RWPE1 (cell line): ENCODE measurements around the gene CASP2.

Experiments
- CTCF ChIA-PET: fragments of 350-600 bp; sonication (Branson Sonifier 250); formaldehyde crosslinking; extraction: SDS; loops from one replicate; lab custom pipeline; 2021; lab: Yijun Ruan, JAX
- POLR2A ChIA-PET: fragments of 400-600 bp; formaldehyde crosslinking; extraction: SDS; loops from one replicate; lab custom pipeline; 2020; ENCODE audit warnings: antibody characterized with exemption; ENCODE audit not compliant: low non-redundant PET; lab: Yijun Ruan, JAX
- DNase-seq: peaks from one replicate; pipeline ENCODE4 v3.0.0; 2012; ENCODE audit warnings: low spot score
- H3K27ac ChIP-seq: fragments of 450-650 bp; 2 replicates; pipeline ENCODE4 v1.5.1; 2017
- CTCF ChIP-seq: fragments of 450-650 bp; conservative IDR thresholded peaks from 2 replicates; pipeline ENCODE4 v1.5.1; 2017; ENCODE audit warnings: low read depth, mild to moderate bottlenecking

The CASP2 gene

GRCh38 chr7:143305423-143306070 lies 17.4 kb downstream of the CASP2 start:
- H3K27ac ChIP-seq, result no peak overlapping the region
- peak; percentile 80 for TF ChIP-seq CTCF
- POLR2A ChIA-PET, result no interaction called here
- no peak for DNase-seq
- CTCF ChIA-PET, result interaction anchor here (0.6 to 0.9 kb wide), 2 partner anchors 13 to 65 kb away, joined by 3 to 4 read pairs; no protein-coding TSS in a partner anchor

GRCh38 chr7:143308632-143309031 lies 20.5 kb downstream of the CASP2 start:
- ChIA-PET CTCF (interaction anchor here (0.6 kb wide), 1 partner anchor 10 kb away, joined by 3 read pairs; no protein-coding TSS in a partner anchor), POLR2A (no interaction called here)
- H3K27ac ChIP-seq, result no peak overlapping the region
- DNase-seq, result no peak
- no peak for TF ChIP-seq CTCF

GRCh38 chr7:143314127-143314526 lies 26.0 kb downstream of the CASP2 start:
- no peak overlapping the region for H3K27ac ChIP-seq
- no peak for DNase-seq
- TF ChIP-seq CTCF, result no peak
- ChIA-PET POLR2A (no interaction called here), CTCF (no interaction called here)

- CTCF ChIA-PET, result interaction anchor here (0.6 kb wide), 2 partner anchors 56 to 1863 kb away, joined by 4 read pairs; no protein-coding TSS in a partner anchor
- no peak for DNase-seq
- POLR2A ChIA-PET, result no interaction called here
Observed at GRCh38 chr7:143315776-143316175, 27.6 kb downstream of the CASP2 start, which contains the start of gene CLCN1. TSS of gene CLCN1 (plus strand) at chr7:143316111. CDS start at chr7:143316213, 102 bp downstream.

DNA sequence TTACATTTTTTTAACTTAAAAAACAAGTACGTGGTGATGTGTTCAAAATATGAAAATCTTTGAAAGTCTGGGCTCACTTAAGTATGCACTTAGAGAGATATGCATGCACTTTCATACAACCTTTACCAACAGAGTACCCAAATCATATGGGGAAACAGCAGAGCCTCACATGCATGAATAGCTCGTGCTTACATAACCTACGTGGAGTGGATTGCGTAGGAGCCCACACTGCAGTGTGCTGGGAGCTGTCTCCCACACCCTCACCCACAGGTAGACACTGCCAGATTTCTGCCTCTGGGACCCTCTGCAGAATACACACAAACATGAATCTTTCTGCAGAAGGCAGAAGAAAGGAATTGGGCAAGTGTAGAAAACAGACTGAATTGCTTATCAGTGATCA lies 28.3 kb downstream of the CASP2 start:
- no peak for TF ChIP-seq CTCF
- no peak overlapping the region for H3K27ac ChIP-seq
- no peak for DNase-seq
- CTCF ChIA-PET, result interaction anchor here (1.1 kb wide), 1 partner anchor 63 kb away, joined by 3 read pairs; no protein-coding TSS in a partner anchor
- POLR2A ChIA-PET, result no interaction called here

More at GRCh38 chr7:143315776-143316175, 27.6 kb downstream of the CASP2 start, which contains the start of gene CLCN1:
- no peak for TF ChIP-seq CTCF
- H3K27ac ChIP-seq, result no peak within 1 kb of the TSS

DNA sequence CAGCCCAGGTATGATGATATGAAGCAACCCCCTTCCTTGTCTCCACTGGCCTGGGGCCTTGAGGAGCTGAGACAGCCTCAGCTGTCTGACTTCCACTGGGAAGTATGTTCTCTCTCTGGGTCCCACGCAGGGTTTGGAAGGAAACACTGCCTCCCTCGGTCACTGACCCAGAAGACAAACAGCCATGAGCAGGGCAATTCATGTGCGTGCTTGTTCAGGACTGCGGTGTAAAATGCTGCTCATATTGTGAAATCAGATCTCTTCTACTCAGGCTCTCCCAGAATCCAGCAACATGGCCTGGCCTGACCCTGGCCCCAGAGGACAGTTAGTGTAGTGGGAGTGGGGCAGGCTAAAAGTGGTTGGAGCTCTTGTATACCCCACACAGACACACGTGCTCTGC lies 30.5 kb downstream of the CASP2 start:
- POLR2A ChIA-PET, result interaction anchor here (0.6 kb wide), 1 partner anchor 62 kb away, joined by 5 read pairs; no protein-coding TSS in a partner anchor
- H3K27ac ChIP-seq, result peak overlapping the region; percentile 82
- CTCF ChIA-PET, result interaction anchor here (0.5 to 1.0 kb wide), 4 partner anchors 10 to 784 kb away, joined by 3 read pairs; no protein-coding TSS in a partner anchor
- TF ChIP-seq CTCF, result peak; percentile 66
- DNase-seq, result peak; percentile 74
